ENCODE measurements around the gene QRICH2.
"Not testable (repeated sequence)": the region's sequence is repeated elsewhere in the genome, so short reads cannot be mapped to it uniquely, and the experiment has no call there.

Gene QRICH2
- total RNA-seq = 8.5 to 18.5 (median 15.3) reads per million in 4 experiments

GRCh38 chr17:76307966-76308338 lies at the start of gene QRICH2:
Gene QRICH2, minus strand, starts transcription at chr17:76308276. Its CDS starts 278 bp downstream, at chr17:76307998.
- DNase-seq = no peak

- DNase-seq = no peak
Measured at GRCh38 chr17:76357597-76358158, 49.6 kb upstream of the QRICH2 start.

GRCh38 chr17:76356803-76357456 lies 48.9 kb upstream of the QRICH2 start:
- DNase-seq = no peak

DNA sequence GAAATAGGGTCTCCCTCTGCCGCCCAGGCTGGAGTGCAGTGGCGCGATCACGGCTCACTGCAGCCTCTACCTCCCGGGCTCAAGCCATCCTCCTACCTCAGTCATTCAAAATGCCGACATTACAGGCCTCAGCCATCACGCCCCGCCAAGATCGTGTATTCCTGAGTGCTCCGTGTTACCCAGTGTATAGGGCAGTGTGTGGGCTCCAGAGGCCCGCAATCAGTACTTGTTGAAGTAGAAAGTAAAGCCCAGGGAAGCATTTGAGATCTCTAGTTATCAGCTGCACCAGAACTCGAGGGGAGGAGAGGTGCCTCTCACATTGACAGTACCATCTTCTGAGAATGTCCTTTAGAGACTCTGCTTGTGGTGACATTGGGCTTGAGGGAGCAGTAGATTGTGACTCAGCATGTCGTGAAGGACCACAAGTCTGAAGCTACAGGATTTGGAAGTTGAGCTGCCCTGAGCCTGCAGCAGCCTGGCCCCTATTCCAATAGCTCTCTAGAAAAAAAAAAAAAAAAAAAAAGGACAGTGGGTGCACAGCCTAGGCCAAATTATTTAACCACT lies 46.8 kb upstream of the QRICH2 start:
- DNase-seq = no peak

DNA sequence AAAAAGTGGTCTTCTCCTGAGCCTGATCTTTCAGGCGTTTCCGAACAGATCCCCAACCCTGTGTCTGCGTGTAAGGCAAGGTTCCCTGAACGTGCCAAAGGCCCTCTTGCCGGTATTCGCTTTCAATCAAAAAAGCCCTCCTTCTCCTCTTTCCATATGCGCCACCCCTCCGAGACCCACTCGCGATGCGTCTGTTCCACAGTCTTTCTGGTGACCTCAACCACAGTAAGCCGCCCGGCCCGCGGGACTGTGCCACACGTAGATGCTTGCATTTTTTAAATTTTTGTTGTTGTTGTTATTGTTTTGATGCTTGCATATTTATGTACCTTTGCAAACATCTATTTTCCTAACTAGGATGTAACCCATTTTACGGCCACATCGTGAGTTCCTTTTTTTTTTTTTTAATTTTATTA lies 46.2 kb upstream of the QRICH2 start:
- peak; percentile 20 for DNase-seq

GRCh38 chr17:76353599-76354316 lies 45.7 kb upstream of the QRICH2 start, which contains the start of gene PRPSAP1:
Gene PRPSAP1, minus strand, starts transcription at chr17:76353916. Its CDS starts 213 bp downstream, at chr17:76353703.
- DNase-seq = peak; percentile 60

DNA sequence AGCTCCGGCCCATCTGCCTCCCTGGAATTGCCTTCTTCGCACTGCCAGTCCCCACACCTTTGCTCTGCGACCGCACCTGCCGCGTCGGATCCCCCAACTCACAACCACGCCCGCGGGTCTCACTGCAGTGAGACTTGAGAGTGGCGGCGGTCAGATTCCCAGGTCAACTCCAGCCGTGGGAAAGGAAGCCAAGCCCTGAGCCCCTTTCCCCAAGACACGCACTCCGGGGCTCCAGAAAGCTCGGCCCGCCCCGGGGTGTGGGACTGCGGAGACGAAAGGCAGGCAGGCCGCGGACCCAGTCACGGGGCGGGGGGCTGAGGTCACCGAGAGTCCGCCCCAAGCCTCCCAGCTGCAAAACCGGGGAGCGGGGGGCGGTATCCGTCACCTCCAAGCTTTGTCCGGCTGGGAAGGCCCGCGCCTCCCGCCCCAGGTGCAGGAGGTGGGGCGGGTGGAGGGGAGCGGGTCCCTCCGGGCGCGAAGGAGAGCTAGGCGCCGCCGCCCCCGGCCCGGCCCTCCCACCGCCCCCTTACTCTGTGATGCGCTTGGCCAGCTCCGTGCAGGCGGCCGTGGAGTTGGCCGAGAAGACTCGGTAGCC lies 45.0 kb upstream of the QRICH2 start:
- DNase-seq = no peak

- DNase-seq = no peak
Measured at GRCh38 chr17:76351526-76352071, 43.5 kb upstream of the QRICH2 start.

GRCh38 chr17:76350463-76350862 lies 42.4 kb upstream of the QRICH2 start:
- no peak for DNase-seq

- DNase-seq = not testable (repeated sequence)
Measured at GRCh38 chr17:76346936-76347335, 38.9 kb upstream of the QRICH2 start.

DNA sequence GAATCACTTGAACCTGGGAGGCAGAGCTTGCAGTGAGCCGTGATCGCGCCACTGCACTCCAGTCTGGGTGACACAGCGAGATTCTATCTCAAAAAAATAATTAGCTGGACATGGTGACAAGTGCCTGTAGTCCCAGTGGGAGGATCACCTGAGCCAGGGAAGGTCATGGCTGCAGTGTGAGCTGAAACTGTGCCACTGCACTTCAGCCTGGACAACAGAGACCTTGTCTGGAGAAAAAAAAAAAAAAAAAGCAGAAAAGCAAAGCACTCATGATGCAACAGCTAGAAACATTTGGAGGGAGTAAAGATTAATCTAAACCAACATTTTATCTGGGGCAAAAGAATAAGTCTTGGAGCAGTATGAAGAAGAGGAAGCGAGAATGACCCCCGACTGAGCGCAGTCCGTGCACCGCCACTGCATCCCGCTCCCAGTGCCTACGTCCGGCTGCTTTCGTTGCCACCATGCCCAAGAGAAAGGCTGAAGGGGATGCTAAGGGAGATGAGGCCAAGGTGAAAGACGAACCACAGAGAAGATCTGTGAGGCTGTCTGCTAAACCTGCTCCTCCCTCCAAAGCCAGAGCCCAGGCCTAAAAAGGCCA lies 37.4 kb upstream of the QRICH2 start:
- no peak for DNase-seq

DNA sequence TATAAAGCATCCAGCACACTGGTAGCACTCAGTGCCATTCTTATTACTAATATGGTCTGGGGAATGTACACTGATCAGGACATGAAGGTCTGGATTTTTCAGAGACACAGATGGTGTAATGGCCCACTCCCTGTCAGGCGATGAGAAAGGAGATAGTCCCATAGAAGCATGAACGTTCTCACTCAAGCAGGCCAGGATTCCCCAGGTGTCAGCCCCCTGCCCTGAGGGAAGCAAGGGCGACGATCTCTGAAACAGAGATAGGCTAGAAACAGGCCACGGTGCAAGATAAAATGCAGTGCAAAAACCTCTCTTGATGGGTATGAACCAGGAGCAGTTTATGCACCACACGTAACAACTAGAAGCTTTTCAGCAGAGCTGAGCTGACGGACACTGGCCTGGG lies 35.0 kb upstream of the QRICH2 start:
- DNase-seq = no peak

- no peak for DNase-seq
Measured at GRCh38 chr17:76341301-76341700, 33.2 kb upstream of the QRICH2 start.

GRCh38 chr17:76337413-76337777 lies 29.3 kb upstream of the QRICH2 start:
- DNase-seq = no peak

GRCh38 chr17:76336756-76337412 lies 28.8 kb upstream of the QRICH2 start:
- no peak for DNase-seq

GRCh38 chr17:76335716-76336381 lies 27.8 kb upstream of the QRICH2 start:
- no peak for DNase-seq

- DNase-seq = no peak
Measured at GRCh38 chr17:76333673-76334505, 25.8 kb upstream of the QRICH2 start.

GRCh38 chr17:76331083-76331482 lies 23.0 kb upstream of the QRICH2 start:
- no peak for DNase-seq

DNA sequence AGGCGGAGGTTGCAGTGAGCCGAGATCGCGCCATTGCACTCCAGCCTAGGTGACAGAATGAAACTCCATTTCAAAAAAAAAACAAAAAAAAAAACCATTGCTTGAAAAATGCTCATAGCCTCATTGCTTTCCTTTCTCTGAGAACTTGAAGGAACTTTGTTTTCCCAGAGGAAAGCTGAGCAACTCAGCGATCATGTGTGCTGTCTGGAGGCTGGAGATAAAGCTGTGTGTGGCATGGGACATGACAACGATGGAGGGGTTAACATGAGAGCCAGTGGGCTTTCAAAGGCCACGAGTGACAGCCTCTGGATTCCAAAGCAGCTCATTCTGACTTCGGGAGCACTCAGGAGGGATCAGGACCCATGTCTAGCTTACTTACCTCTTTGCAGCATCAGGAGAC lies 21.6 kb upstream of the QRICH2 start:
- DNase-seq = no peak

- DNase-seq = no peak
Measured at GRCh38 chr17:76327696-76328095, 19.6 kb upstream of the QRICH2 start.

DNA sequence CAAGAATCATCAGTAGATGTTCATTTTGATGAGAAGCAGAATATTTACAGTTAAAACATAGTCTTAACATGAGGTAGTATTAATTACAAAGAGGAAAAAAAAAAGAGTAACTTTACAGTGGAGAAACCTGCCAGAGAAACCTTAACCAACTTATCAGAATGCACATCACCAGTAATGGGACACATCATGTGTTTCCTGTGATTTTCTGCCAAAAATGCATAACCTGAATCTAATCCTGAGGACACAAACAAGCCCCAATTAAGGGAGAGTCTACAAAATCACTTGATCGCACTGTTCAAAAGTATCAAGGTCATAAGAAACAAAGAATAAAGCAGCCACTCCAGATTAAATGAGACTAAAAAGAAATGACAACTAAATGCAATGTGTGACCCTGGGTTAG lies 18.2 kb upstream of the QRICH2 start:
- DNase-seq = no peak
